Tibial nerve (tissue), 4 donors: ENCODE results near the gene COL6A6. TPM values are rescaled to one million over a fixed set of nuclear protein-coding genes. Genes with fewer than 3 reads are reported as not detected.

Experiments used
- DNase-seq, 2 donors: peaks; one replicate each; pipeline ENCODE4 v3.0.0-alpha.2; 2019; ENCODE audit warnings: low spot score in 2 of 2
- H3K27ac ChIP-seq, 4 donors: fragments of 200-600 bp; sonication (generic) in 3 of 4; one replicate each; pipeline ENCODE4 v1.5.1; 2017 to 2019; ENCODE audit warnings: mild to moderate bottlenecking in 1 of 4
- H3K27me3 ChIP-seq, 2 donors: fragments of 200-600 bp; sonication (generic) in 1 of 2; one replicate each; pipeline versions ENCODE4 v1.5.1 to v1.6.0; 2017 to 2019
- H3K36me3 ChIP-seq, 3 donors: fragments of 200-600 bp; sonication (generic); one replicate each; pipeline ENCODE4 v1.5.1; 2018 to 2019
- H3K4me1 ChIP-seq, 4 donors: fragments of 200-600 bp; sonication (generic) in 3 of 4; one replicate each; pipeline ENCODE4 v1.5.1; 2017 to 2019
- H3K4me3 ChIP-seq, 4 donors: fragments of 200-600 bp; sonication (generic) in 3 of 4; one replicate each; pipeline ENCODE4 v1.5.1; 2017 to 2019; ENCODE audit warnings: mild to moderate bottlenecking in 1 of 4, moderate library complexity in 1 of 4
- H3K9me3 ChIP-seq, 4 donors: fragments of 200-600 bp; sonication (generic) in 3 of 4; one replicate each; pipeline ENCODE4 v1.5.1; 2017 to 2019
- EP300 ChIP-seq, 2 donors: sonication (generic); formaldehyde crosslinking; IDR thresholded peaks; one replicate each; pipeline ENCODE4 v1.6.1; 2017; ENCODE audit warnings: antibody characterized with exemption in 2 of 2, mild to moderate bottlenecking in 1 of 2
- POLR2A ChIP-seq, 2 donors: fragments of 450-650 bp; IDR thresholded peaks; one replicate each; pipeline ENCODE4 v1.6.1; 2017; ENCODE audit warnings: antibody characterized with exemption in 2 of 2, mild to moderate bottlenecking in 2 of 2, moderate library complexity in 2 of 2
- WGBS, 2 donors: methylation state at CpG; one replicate each; pipeline ENCODE4 v1.1.5; 2018; 5-methylcytosine and 5-hydroxymethylcytosine counted together
- total RNA-seq, 4 donors: library from RNA; depleted of rRNA; stranded (reverse); fragments of >200 nt; gene quantifications; one replicate each; pipeline ENCODE4 v1.1.0, GENCODE V29; 2016
- TF ChIP-seq, protein P1 (sequence below), 5 experiments: fragments of 200-600 bp in 3 of 5; fragments of 450-650 bp in 2 of 5; sonication (generic) in 3 of 5; IDR thresholded peaks; one replicate each; pipeline ENCODE4 v1.5.1; 2016 to 2019; ENCODE audit warnings: antibody characterized with exemption in 5 of 5, mild to moderate bottlenecking in 3 of 5, moderate library complexity in 2 of 5

Gene COL6A6
- total RNA-seq, 4 donors from 2014 or later: under 0.01 to 0.22 TPM; not detected in 2

DNA sequence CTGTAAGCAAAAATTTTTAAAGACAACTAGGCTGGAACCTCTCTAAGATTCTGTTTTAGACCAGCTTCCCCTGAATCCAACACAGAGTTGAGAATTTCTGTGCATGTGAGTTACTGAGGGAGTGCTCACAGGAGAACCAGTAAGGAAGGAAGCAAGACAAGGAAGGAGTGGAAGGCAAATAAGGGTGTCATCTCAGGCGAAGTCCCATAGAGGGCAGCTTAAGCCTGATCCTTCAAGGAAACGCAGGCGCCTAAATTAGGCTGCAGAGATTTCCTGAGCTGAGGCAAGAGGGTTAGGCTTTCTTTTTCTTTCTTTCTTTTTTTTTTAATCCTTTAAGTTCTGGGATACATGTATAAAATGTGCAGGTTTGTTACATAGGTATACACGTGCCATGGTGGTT lies 36.2 kb upstream of the COL6A6 start:
- WGBS, 2 donors: 21 to 23% methylated on average over 4 of the region's 4 CpGs
- no peaks in the 10 kb centered on the region for H3K36me3 ChIP-seq
- no peaks in the 10 kb centered on the region for H3K4me1 ChIP-seq
- no peaks in the 10 kb centered on the region for H3K27me3 ChIP-seq
- no peak overlapping the region for H3K4me3 ChIP-seq
- H3K9me3 ChIP-seq: peaks cover 0 to 4% (median 0%) of the 10 kb centered on the region in 4 donors
- TF ChIP-seq, protein P1, sequence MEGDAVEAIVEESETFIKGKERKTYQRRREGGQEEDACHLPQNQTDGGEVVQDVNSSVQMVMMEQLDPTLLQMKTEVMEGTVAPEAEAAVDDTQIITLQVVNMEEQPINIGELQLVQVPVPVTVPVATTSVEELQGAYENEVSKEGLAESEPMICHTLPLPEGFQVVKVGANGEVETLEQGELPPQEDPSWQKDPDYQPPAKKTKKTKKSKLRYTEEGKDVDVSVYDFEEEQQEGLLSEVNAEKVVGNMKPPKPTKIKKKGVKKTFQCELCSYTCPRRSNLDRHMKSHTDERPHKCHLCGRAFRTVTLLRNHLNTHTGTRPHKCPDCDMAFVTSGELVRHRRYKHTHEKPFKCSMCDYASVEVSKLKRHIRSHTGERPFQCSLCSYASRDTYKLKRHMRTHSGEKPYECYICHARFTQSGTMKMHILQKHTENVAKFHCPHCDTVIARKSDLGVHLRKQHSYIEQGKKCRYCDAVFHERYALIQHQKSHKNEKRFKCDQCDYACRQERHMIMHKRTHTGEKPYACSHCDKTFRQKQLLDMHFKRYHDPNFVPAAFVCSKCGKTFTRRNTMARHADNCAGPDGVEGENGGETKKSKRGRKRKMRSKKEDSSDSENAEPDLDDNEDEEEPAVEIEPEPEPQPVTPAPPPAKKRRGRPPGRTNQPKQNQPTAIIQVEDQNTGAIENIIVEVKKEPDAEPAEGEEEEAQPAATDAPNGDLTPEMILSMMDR (IDR thresholded peaks at IDR 0.05): peak in 1 of 5 experiments; percentile 26
- TF ChIP-seq POLR2A (IDR thresholded peaks at IDR 0.05): no peak
- no peak overlapping the region for H3K27ac ChIP-seq
- peak in 1 of 2 donors; percentile 12 for DNase-seq

- TF ChIP-seq EP300 (IDR thresholded peaks at IDR 0.05) (no peak), POLR2A (IDR thresholded peaks at IDR 0.05) (no peak)
- TF ChIP-seq, protein P1 (IDR thresholded peaks at IDR 0.05): no peak
- Histone ChIP-seq H3K36me3 (no peaks in the 10 kb centered on the region), H3K4me3 (no peak overlapping the region), H3K4me1 (no peaks in the 10 kb centered on the region), H3K27ac (no peak overlapping the region), H3K27me3 (no peaks in the 10 kb centered on the region), H3K9me3 (no peaks in the 10 kb centered on the region)
- no peak for DNase-seq
- WGBS, 2 donors: 79 to 90% methylated on average over 1 of the region's 1 CpG
Measured at GRCh38 chr3:130488288-130488687, 28.7 kb upstream of the COL6A6 start.

- Histone ChIP-seq H3K4me1 (no peaks in the 10 kb centered on the region), H3K4me3 (no peak overlapping the region), H3K27me3 (no peaks in the 10 kb centered on the region), H3K36me3 (no peaks in the 10 kb centered on the region), H3K27ac (no peak overlapping the region), H3K9me3 (no peaks in the 10 kb centered on the region)
- 73 to 84% methylated on average over 2 of the region's 2 CpGs for WGBS, 2 donors
- no peak for DNase-seq
- TF ChIP-seq, protein P1 (IDR thresholded peaks at IDR 0.05): no peak
- TF ChIP-seq EP300 (IDR thresholded peaks at IDR 0.05) (no peak), POLR2A (IDR thresholded peaks at IDR 0.05) (no peak)
Measured at GRCh38 chr3:130488769-130489450, 28.1 kb upstream of the COL6A6 start.

GRCh38 chr3:130490241-130490640 lies 26.7 kb upstream of the COL6A6 start:
- 34 to 44% methylated on average over 1 of the region's 1 CpG for WGBS, 2 donors
- Histone ChIP-seq H3K4me3 (no peak overlapping the region), H3K27ac (no peak overlapping the region), H3K27me3 (no peaks in the 10 kb centered on the region), H3K9me3 (no peaks in the 10 kb centered on the region), H3K36me3 (no peaks in the 10 kb centered on the region), H3K4me1 (no peaks in the 10 kb centered on the region)
- no peak for DNase-seq
- TF ChIP-seq EP300 (IDR thresholded peaks at IDR 0.05): no peak
- no peak for TF ChIP-seq POLR2A (IDR thresholded peaks at IDR 0.05)
- TF ChIP-seq, protein P1 (IDR thresholded peaks at IDR 0.05): no peak

GRCh38 chr3:130491431-130491830 lies 25.5 kb upstream of the COL6A6 start:
- DNase-seq: no peak
- no peaks in the 10 kb centered on the region for H3K27me3 ChIP-seq
- WGBS, 2 donors: 72 to 79% methylated on average over 6 of the region's 6 CpGs
- H3K27ac ChIP-seq: no peak overlapping the region
- H3K9me3 ChIP-seq: no peaks in the 10 kb centered on the region
- no peak for TF ChIP-seq POLR2A (IDR thresholded peaks at IDR 0.05)
- TF ChIP-seq, protein P1 (IDR thresholded peaks at IDR 0.05): no peak
- TF ChIP-seq EP300 (IDR thresholded peaks at IDR 0.05): no peak
- no peaks in the 10 kb centered on the region for H3K4me1 ChIP-seq
- no peaks in the 10 kb centered on the region for H3K36me3 ChIP-seq
- no peak overlapping the region for H3K4me3 ChIP-seq
